Amygdala (tissue), 56 donors: Measurements from ENCODE around the gene PRPSAP2.
"Not testable (repeated sequence)": the region's sequence is repeated elsewhere in the genome, so short reads cannot be mapped to it uniquely, and the experiment has no call there.

Source experiments
- DNase-seq, 56 donors: peaks; one replicate each; lab custom pipeline; 2025; lab: John Stamatoyannopoulos, UW

The PRPSAP2 gene

GRCh38 chr17:18877104-18877645 is 19.2 kb downstream of the PRPSAP2 start:
- no peak for DNase-seq

DNA sequence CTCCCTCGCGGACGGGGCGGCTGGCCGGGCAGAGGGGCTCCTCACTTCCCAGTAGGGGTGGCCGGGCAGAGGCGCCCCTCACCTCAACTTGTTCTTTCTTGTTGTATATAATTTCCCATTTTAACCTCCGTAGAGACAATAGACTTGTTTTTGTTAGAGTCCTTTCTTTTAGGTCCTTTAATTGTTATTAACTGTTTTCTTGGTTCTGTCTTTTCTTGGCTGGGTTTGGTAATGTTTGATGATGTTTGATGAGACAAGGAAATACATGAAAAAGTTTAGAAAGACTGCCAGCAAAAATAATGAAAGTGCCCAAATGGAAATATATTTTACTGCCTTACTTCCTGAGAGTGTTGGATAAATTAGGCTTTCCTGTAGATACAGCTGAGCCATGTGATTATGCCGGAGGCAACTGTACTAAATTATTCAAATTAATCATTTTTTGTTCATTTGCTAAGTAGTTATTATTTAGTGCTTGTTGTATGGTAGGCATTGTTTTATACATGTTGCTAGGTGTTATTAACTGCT is 30.9 kb downstream of the PRPSAP2 start:
- DNase-seq, result no peak

- DNase-seq, result no peak
These were observed 31.7 kb downstream of the PRPSAP2 start for GRCh38 chr17:18889658-18890057.

DNA sequence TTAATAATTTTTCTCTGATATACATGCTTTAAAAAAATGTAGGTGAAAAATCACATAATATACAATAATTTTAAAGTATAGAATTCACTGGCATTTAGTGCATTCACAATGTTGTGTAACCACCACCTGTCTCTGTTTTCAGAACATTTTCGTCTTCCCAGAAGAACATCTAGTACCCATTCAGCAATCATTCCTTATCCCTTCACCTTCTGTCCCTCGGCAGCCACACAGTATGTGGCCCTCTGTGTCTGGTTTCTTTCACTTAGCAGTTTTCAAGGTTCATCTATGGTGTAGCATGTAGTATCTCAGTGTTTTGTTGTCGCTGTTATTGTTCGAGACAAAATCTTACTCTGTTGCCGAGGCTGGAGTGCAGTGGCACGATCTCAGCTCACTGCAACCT is 33.6 kb downstream of the PRPSAP2 start:
- no peak for DNase-seq

DNA sequence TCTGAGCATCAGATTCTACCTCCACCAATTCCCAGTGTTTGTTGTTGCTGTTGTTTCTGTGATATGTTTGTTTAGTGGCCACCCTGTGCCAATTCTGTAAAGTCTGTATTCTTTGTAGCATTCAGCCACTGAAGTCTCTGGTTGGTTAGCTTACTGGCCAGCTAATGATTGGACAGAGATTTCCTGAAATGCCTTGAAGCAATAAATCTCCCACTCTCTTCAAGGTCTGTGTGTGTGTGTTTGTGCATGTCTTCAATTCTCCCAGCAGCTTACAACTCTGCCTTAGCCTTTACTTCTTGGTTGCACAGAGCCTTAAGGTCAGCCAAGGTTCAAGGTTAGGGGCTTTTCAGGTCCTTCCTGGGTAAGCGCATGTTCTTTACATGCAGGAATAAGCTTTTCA is 38.2 kb downstream of the PRPSAP2 start:
- DNase-seq, result no peak

DNA sequence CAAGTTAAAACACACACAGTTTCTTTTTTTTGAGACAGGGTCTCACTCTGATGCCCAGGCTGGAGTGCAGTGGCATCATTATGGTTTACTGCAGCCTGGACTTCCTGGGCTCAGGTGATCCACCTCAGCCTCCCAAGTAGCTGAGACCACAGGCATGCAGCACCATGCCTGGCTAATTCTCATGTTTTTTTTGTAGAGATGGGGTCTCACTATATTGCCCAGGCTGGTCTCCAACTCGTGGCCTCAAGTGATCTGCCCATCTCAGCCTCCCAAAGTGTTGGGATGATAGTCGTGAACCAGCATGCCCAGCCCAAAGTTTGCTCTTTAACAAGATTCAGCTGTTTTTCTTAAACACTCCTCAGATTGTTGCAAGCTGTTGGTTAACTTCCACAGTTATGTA is 39.0 kb downstream of the PRPSAP2 start:
- DNase-seq, result no peak

DNA sequence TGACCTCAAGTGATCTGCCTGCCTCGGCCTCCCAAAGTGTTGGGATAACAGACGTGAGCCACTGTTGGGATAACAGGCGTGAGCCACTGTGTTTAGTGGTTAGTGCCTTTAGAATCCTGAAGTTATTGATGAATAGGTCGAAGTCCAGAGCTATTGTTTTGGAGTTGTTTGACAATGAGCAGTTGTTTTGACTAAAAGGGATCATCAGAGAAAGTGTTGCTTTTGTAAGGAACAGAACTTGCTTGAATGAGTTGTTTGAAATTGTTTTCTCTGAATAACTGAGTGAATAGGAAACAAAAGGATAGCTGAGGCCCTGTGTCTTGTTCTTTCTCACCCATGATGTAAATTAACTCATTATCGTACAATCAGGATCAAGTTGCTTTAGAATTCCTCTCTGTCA is 46.6 kb downstream of the PRPSAP2 start:
- no peak for DNase-seq

DNA sequence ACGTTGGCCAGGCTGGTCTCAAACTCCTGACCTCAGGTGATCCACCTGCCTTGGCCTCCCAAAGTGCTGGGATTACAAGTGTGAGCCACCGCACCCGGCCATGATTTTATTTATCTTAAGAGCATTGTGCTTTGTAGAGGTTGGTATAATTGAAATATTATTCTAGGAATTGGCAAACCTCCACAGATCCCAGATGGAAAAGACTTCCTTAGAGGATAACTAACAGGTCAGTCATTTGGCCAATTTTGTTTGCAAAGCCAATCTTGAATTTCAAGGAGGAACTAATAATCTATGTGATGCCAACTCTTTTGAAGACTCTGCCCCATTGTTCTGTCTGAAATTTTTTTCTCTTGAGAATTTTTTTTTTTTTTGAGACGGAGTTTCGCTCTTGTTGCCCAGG is 47.3 kb downstream of the PRPSAP2 start:
- no peak for DNase-seq

- no peak for DNase-seq
These were observed 52.4 kb downstream of the PRPSAP2 start for GRCh38 chr17:18910326-18910725.

GRCh38 chr17:18910881-18911280 is 53.0 kb downstream of the PRPSAP2 start:
- DNase-seq, result no peak

DNA sequence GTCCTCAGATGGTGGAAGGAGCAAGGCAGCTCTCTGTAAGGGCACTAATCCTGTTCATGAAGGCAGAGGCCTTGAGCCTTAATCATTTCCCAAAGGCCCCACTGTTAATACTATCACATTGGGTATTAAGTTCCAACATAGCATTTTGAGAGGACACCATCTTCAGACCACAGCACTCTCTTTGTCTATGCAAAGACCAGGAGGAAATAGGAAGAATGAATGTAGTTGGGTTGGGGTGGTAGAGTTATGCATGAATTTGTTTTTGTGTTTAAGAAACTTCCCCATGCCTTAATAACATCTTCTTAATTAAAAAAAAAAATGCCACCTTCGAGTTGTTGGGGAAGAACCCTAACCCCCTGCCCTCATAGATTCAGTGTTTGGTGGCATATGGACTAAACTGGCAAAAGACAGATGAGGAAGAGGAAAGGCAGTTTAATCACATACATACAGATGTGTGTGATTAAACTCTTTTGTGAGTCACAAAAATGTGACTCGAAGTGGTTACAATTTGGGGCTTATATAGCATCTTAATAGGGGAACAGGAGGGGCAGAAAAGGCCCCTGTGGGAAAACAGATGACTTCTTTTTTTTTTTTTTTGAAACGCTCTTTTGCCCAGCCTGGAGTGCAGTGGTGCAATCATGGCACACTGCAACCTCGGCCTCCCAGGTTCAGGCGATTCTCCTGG is 59.0 kb downstream of the PRPSAP2 start:
- DNase-seq, result no peak

DNA sequence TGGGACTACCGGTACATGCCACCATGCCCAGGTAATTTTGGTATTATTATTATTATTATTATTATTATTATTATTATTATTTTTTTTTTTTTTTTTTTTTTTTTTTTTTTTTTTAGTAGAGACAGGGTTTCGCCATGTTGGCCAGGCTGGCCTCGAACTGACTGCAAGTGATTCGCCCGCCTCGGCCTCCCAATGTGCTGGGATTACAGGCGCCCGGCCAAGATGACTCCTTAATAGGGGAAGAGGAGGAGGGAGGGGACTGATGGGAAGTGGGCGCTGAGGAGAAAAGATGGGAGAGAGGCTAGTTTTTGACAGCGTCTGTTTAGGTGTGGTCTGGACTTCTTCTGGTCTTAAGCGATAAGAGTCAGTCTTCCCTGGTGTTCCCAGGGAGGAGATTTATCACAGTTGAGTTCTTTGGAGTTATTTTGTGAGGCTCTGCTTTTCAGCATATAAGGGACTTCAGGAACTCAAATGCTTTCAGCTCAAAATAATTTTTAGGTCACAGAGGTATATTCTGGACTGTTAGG is 59.6 kb downstream of the PRPSAP2 start:
- no peak for DNase-seq

- DNase-seq, result no peak
These were observed 62.0 kb downstream of the PRPSAP2 start for GRCh38 chr17:18919963-18920362.

DNA sequence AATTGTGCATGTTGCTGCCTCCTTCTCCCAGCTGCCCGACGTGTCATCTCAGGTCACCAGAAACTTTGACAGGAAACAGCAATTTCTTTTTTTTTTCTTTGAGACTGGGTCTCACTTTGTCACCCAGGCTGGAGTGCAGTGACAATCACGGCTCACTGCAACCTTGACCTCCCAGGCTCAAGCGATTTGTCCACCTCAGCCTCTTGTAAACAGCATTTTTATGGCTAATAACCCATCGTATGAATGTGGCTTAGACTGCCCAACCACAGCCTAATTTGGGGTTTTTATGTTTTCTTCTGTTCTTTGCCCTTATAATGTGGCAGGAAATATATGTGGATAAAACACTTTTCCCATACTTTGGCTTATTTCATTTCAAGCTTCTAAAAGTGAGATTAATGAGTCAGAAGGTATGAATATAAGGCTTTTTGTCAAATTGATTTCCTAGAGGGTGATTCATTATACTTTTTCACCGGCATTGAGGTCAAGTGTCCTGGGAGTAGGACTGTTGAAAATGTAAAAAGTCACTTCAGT is 63.0 kb downstream of the PRPSAP2 start:
- no peak for DNase-seq

DNA sequence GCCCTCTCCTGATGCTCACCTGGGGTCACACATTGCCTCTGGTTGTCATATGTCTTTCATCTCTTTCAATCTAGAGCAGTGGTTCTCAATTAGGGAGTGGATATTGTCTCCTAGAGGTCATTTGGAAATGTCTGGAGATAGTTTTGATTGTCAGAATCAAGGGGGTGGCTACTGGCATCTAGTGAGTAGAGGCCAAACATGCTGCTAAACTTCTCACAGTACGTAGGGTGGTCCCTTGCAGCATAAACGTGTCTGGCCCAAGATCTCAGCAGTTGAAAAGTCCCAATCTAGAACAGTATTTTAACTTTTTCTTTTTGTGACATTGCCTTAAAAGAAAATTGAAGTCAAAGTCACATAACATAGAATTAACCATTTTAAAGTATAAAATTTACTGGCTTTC is 63.6 kb downstream of the PRPSAP2 start:
- DNase-seq, result no peak

GRCh38 chr17:18921912-18922451 is 64.1 kb downstream of the PRPSAP2 start:
- DNase-seq, result no peak

DNA sequence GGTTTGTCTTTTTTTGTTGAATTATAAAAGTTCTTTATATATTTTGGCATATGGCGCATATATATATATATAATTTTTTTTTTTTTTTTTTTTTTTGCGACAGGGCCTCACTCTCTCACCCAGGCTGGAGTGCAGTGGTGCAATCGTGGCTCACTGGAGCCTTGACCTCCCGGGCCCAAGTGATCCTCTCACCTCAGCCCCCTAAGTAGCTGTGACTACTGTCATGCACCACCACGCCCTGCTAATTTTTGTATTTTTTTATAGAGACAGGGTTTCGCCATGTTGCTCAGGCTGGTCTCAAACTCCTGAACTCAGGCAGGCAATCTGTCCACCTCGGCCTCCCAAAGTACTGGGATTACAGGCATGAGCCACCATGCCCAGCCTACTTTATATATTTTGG is 64.7 kb downstream of the PRPSAP2 start:
- DNase-seq, result not testable (repeated sequence)

- no peak for DNase-seq
These were observed 67.3 kb downstream of the PRPSAP2 start for GRCh38 chr17:18925187-18925586.

DNA sequence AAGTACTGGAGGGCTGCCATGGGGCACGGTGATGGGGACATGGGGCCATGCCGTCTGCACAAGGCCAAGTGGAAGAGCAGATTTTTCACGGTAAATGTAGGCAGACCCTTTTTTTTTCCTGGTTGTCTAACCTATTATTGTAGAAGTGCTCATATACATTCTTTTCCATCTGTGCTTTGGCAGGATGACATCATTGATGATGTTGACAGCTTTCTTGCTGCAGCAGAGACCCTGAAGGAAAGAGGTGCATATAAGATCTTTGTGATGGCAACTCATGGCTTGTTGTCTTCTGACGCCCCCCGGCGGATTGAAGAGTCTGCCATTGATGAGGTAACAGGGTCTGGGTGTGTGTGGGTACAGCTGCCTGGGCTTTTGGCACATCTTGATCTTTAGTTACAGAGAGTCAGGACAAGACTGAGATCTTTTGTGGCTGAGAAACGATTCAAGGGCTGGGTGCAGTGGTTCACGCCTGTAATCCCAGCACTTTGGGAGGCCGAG is 70.7 kb downstream of the PRPSAP2 start:
- no peak for DNase-seq

- no peak for DNase-seq
These were observed 74.6 kb downstream of the PRPSAP2 start for GRCh38 chr17:18932360-18933055.
